Measurements from ENCODE around the gene ASB3.

- TF ChIP-seq YY1 (IDR thresholded peaks at IDR 0.05; ENCODE audit: low read depth) (no peak), REST (IDR thresholded peaks at IDR 0.05; ENCODE audit: low read depth) (no peak), TEAD4 (IDR thresholded peaks at IDR 0.05) (no peak), RAD21 (IDR thresholded peaks at IDR 0.05; ENCODE audit: low read depth) (no peak), CEBPB (IDR thresholded peaks at IDR 0.05) (no peak), ZBTB7A (IDR thresholded peaks at IDR 0.05; ENCODE audit: low read depth) (no peak), NFIC (IDR thresholded peaks at IDR 0.05) (no peak), FOXM1 (IDR thresholded peaks at IDR 0.05; ENCODE audit: borderline replicate concordance, low read depth) (no peak)
Measured at GRCh38 chr2:53729143-53729762, 57.5 kb downstream of the ASB3 start.

Measured in Ishikawa (cell line).